Esophagus (tissue), 2 donors: ENCODE results near the gene AGAP1. TPM values are rescaled to one million over a fixed set of nuclear protein-coding genes. Genes with fewer than 3 reads are reported as not detected.

Experiments used
- H3K27ac ChIP-seq, 2 donors: one replicate each; pipeline ENCODE4 v1.5.1; 2013; ENCODE audit warnings: low read depth in 2 of 2, mild to moderate bottlenecking in 2 of 2, inconsistent platforms in 1 of 2, low read length in 1 of 2, moderate library complexity in 1 of 2
- H3K27me3 ChIP-seq, 2 donors: one replicate each; pipeline ENCODE4 v1.6.1; 2013; ENCODE audit warnings: low read length in 2 of 2, control low read depth in 1 of 2, mild to moderate bottlenecking in 1 of 2; ENCODE audit not compliant: insufficient read depth in 2 of 2, control insufficient read depth in 1 of 2
- H3K36me3 ChIP-seq, 2 donors: one replicate each; pipeline ENCODE4 v1.6.1; 2013; ENCODE audit warnings: low read length in 1 of 2; ENCODE audit not compliant: control insufficient read depth in 2 of 2, insufficient read depth in 2 of 2
- H3K4me1 ChIP-seq, 2 donors: one replicate each; pipeline ENCODE4 v1.6.1; 2013; ENCODE audit warnings: low read length in 1 of 2; ENCODE audit not compliant: control insufficient read depth in 2 of 2, insufficient read depth in 2 of 2
- H3K4me3 ChIP-seq, 2 donors: one replicate each; pipeline ENCODE4 v1.5.1; 2013; ENCODE audit warnings: low read length in 2 of 2, mild to moderate bottlenecking in 2 of 2, low read depth in 1 of 2, moderate library complexity in 1 of 2
- H3K9me3 ChIP-seq, 2 donors: one replicate each; pipeline ENCODE4 v1.6.1; 2013; ENCODE audit warnings: mild to moderate bottlenecking in 2 of 2, low read depth in 1 of 2, low read length in 1 of 2, moderate library complexity in 1 of 2; ENCODE audit not compliant: control insufficient read depth in 2 of 2, insufficient read depth in 1 of 2
- WGBS, 2 donors: extraction: QIAGEN DNeasy Blood & Tissue Kit; methylation state at CpG; one replicate each; pipeline ENCODE4 v1.1.7; 2013; 5-methylcytosine and 5-hydroxymethylcytosine counted together
- polyA plus RNA-seq, 2 donors: library from polyadenylated mRNA; stranded (reverse); fragments of 200-250 nt; gene quantifications; one replicate each; pipeline ENCODE4 v1.2.3, GENCODE V29; 2013
- donor health status: healthy with polysubstance abuse.
- donor health status: Bipolar disorder and iron deficiency.

Gene AGAP1
- polyA plus RNA-seq, 2 donors: 4.9 TPM

DNA sequence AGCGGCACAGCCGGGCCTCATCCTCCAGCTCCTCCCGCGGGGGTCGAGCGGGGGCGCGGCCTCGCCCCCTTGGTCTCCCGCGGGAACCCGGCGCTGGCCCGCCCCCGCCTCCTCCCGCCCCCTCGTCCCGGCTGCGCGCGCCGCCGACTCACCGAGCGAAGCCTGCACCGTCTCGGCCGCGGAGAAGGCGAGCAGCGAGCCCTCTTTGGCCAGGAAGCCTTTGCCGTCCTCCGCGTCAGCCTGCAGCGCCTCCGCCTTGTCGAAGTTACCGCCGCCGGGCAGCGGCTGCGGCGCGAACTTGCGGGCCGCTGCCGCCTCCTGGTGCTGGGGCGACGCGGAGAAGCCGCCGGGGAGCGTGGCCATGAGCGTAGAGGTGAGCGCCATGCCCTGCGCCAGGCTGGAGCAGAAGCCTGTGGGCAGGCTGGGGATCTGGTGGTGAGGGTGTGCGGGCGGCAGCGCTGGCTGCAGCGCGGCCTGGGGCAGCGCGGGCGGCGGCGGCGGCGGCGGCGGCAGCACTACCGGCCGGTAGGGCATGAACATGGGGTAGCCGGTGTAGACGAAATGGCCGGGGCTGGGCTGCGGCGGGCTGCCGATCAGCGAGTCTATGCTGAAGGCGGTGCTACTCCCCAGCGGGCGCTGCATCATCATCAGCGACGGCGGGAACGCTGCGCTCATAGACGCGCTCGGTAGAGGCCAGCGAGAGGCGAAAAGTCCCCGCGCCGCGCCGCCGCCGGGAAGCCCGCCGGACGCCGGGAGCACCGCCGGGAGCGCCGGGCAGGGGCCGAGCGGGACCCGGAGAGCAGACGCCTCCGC is 673.7 kb downstream of the AGAP1 start:
- no peak overlapping the region for H3K27ac ChIP-seq
- peak overlapping the region; percentile 25 to 47 for H3K4me3 ChIP-seq
- peaks cover 30 to 39% of the 10 kb centered on the region in 2 donors for H3K4me1 ChIP-seq
- 3% methylated on average over 87 to 112 of the region's 112 CpGs for WGBS, 2 donors
- H3K27me3 ChIP-seq: peaks cover 26 to 68% of the 10 kb centered on the region in 2 donors
- no peaks in the 10 kb centered on the region for H3K36me3 ChIP-seq
- peaks cover 5 to 7% of the 10 kb centered on the region in 2 donors for H3K9me3 ChIP-seq

DNA sequence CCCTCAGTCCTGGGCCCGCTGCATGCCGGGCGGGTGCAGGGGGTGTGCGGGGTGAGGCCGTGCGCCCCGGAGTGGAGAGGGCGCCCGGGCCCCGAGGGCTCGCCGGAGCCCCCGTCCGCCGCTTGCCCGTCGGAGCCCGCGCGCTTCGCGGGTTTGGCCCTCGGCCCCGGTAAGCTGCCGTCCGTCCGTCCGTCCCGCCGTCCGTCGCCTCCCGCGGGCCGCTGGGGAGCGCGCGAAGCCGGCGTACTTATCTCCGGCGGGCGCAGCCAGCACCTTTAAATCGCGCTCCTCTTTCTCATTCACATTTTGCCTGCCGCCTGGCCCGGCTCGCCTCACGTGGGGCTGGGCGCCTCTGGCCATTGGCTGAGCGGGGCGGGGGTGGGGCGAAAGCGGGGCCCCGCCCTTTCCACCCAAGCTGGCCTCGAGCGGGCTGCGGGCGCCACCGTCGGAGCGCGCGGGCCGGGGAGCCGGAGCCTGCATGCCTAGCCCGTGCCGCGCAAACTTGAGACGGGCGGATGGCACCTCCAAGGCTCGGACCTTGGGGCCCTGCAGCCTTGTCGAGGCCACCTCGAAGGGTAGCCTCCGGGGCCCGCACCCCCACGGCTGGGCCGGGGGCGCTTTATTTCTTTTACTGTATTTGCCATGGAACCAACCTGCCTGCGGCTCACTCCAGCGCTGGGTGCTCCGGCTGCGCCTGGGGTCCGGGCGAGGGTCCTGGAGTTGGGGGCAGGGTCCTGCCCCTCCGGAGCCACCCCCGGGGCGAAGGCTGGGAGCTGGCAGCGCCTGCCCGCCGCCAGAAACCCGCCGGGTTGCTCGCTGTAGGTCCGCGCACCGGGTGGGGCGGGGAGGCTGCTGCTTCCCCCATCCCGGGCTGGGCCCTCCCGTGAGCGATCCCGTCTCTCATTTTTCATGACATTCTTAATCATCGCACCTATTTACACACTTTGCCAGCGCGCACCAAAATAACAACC is 674.6 kb downstream of the AGAP1 start, which contains the start of gene GBX2:
TSS of gene GBX2 (minus strand) at position 277 of the 971 bp plus-strand sequence. CDS start 415 bp downstream, outside the sequence.
- H3K9me3 ChIP-seq: peaks cover 5 to 13% of the 10 kb centered on the region in 2 donors
- peaks cover 23 to 76% of the 10 kb centered on the region in 2 donors for H3K27me3 ChIP-seq
- H3K27ac ChIP-seq: no peak within 1 kb of the TSS
- H3K36me3 ChIP-seq: no peaks in the 10 kb centered on the region
- WGBS, 2 donors: 6% methylated on average over 92 to 105 of the region's 105 CpGs
- peaks cover 30 to 40% of the 10 kb centered on the region in 2 donors for H3K4me1 ChIP-seq
- H3K4me3 ChIP-seq: peak within 1 kb of the TSS; percentile 25 to 47

GRCh38 chr2:236169151-236169721 is 675.4 kb downstream of the AGAP1 start:
- no peaks in the 10 kb centered on the region for H3K36me3 ChIP-seq
- peaks cover 29 to 34% of the 10 kb centered on the region in 2 donors for H3K4me1 ChIP-seq
- H3K4me3 ChIP-seq: no peak overlapping the region
- peaks cover 23 to 79% of the 10 kb centered on the region in 2 donors for H3K27me3 ChIP-seq
- H3K27ac ChIP-seq: no peak overlapping the region
- 11 to 13% methylated on average over 36 of the region's 36 CpGs for WGBS, 2 donors
- H3K9me3 ChIP-seq: peaks cover 5 to 15% of the 10 kb centered on the region in 2 donors

- whole genome bisulfite sequencing, 2 donors: 10% methylated on average over 35 to 38 of the region's 38 CpGs
- Histone ChIP-seq H3K9me3 (peaks cover 5 to 15% of the 10 kb centered on the region in 2 donors), H3K27me3 (peaks cover 23 to 72% of the 10 kb centered on the region in 2 donors), H3K27ac (no peak overlapping the region), H3K36me3 (no peaks in the 10 kb centered on the region), H3K4me3 (no peak overlapping the region), H3K4me1 (peaks cover 27 to 30% of the 10 kb centered on the region in 2 donors)
Observed at GRCh38 chr2:236169741-236170589, 676.1 kb downstream of the AGAP1 start.

DNA sequence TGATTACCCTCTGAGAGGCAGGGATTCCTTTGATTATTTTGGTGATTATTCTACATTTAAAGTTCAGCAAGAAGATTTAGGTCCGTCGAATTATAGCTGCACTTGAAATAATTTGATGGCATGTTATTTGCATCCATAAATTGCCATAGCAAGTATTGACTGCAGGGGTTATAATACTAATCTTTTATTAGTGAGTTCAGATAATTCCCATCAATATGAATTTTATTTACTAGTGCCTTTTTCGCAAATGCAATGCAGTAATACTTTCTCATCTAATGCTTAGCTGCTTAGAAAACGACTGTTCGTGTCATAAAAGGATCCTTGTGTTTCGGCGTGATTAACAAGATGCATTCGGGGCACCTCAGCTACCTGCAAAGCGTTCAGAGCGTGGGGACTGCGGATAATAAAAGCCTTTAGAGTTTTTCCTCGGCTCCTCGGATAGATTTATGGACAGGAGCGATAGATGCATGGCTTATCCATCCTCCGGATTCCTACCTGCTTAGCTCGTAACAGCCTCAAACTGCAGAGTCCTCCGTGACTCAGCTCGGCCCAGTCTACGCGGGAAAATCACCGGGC is 676.8 kb downstream of the AGAP1 start:
- H3K9me3 ChIP-seq: peaks cover 5 to 15% of the 10 kb centered on the region in 2 donors
- peaks cover 21 to 68% of the 10 kb centered on the region in 2 donors for H3K27me3 ChIP-seq
- no peak overlapping the region for H3K27ac ChIP-seq
- 16% methylated on average over 21 of the region's 21 CpGs for WGBS, 2 donors
- peaks cover 27 to 30% of the 10 kb centered on the region in 2 donors for H3K4me1 ChIP-seq
- H3K4me3 ChIP-seq: peak overlapping the region in 1 of 2 donors; percentile 29
- H3K36me3 ChIP-seq: no peaks in the 10 kb centered on the region

DNA sequence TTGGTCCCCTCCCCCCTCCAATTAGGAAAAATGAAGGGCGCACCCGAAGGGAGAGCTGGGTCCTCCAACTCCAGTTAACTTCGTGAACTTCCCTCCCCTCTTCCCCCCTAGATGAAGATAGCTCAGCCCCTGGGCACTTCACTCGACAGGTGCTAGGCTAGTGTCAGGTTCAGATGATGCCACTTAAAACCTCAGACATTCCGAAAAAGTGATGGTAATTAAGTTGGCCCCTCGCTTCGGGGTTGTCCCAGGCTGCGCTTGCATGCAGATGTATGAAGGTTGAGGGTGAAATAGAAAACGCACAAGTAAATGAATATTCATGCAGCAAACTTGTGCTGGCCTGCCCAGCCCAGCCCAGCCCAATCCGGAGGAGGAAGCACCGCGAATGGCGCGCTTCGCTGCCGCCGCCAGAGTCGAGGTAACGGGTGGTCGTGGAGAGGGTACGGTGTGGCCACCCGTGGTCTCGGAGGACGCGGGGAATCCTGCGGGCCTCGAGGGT is 677.4 kb downstream of the AGAP1 start:
- WGBS, 2 donors: 6 to 7% methylated on average over 27 of the region's 27 CpGs
- H3K27ac ChIP-seq: no peak overlapping the region
- peaks cover 5 to 15% of the 10 kb centered on the region in 2 donors for H3K9me3 ChIP-seq
- H3K36me3 ChIP-seq: no peaks in the 10 kb centered on the region
- H3K27me3 ChIP-seq: peaks cover 21 to 64% of the 10 kb centered on the region in 2 donors
- peak overlapping the region in 1 of 2 donors; percentile 29 for H3K4me3 ChIP-seq
- peaks cover 24 to 27% of the 10 kb centered on the region in 2 donors for H3K4me1 ChIP-seq

DNA sequence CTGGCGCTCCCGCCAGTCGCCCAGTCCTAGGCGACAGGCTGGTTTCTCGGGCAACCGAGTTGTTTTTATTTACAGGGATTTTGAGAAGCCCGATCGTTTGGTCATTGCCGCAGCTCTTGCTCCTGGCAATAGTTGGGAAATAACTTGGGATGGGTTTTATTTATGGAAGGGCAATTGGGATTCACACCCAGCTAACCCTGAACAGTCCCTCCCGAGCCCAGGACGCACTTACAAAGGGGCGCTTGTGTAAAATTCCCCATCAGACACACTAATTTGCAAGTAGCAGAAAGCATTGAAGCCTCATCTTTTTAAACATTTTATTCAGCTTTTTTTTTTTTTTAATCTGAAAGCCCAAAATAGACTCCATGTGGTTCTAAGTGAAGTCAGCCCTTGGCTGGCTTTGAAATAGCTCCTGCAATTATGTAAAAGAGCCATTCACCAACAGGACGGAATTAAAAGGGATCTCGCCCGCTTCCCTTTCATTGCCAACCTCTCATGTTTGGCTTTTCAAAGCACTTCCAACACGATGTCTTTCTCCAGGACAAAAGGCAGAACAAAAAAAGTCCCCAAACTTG is 677.9 kb downstream of the AGAP1 start:
- H3K4me3 ChIP-seq: peak overlapping the region in 1 of 2 donors; percentile 29
- H3K27ac ChIP-seq: no peak overlapping the region
- 8% methylated on average over 16 of the region's 16 CpGs for WGBS, 2 donors
- H3K4me1 ChIP-seq: peaks cover 19 to 22% of the 10 kb centered on the region in 2 donors
- H3K27me3 ChIP-seq: peaks cover 19 to 59% of the 10 kb centered on the region in 2 donors
- no peaks in the 10 kb centered on the region for H3K36me3 ChIP-seq
- peaks cover 5 to 15% of the 10 kb centered on the region in 2 donors for H3K9me3 ChIP-seq
